K562 (cell line): Measurements from ENCODE around the gene DPH2. TPM values are rescaled to one million over a fixed set of nuclear protein-coding genes. Genes with fewer than 3 reads are reported as not detected.

Experiments
- DPF2 ChIP-seq: fragments of 450-650 bp; IDR thresholded peaks from 2 replicates; pipeline ENCODE4 v1.6.1; 2016
- E4F1 ChIP-seq: fragments of 250-450 bp; sonication (Bioruptor Pico); IDR thresholded peaks from 2 replicates; pipeline ENCODE4 v1.5.0; 2021; ENCODE audit warnings: mild to moderate bottlenecking, borderline replicate concordance
- ETV5 ChIP-seq: sonication (generic); formaldehyde crosslinking; IDR thresholded peaks from 2 replicates; pipeline ENCODE4 v1.4.0; 2020; ENCODE audit warnings: low read depth, mild to moderate bottlenecking, missing genetic modification reagents
- HDGF ChIP-seq: fragments of 450-650 bp; IDR thresholded peaks from 2 replicates; pipeline ENCODE4 v1.6.1; 2016
- HMG20B ChIP-seq: fragments of 250-450 bp; sonication (Bioruptor Pico); IDR thresholded peaks from 2 replicates; pipeline ENCODE4 v1.5.0; 2021; ENCODE audit warnings: mild to moderate bottlenecking
- MTA3 ChIP-seq: fragments of 450-650 bp; formaldehyde crosslinking; IDR thresholded peaks from 2 replicates; pipeline ENCODE4 v1.6.1; 2017; ENCODE audit warnings: mild to moderate bottlenecking, borderline replicate concordance
- PHF8 ChIP-seq: fragments of 200-600 bp; sonication (generic); IDR thresholded peaks from 2 replicates; pipeline ENCODE4 v1.6.1; 2012; ENCODE audit warnings: mixed run types, mild to moderate bottlenecking, inconsistent platforms, low read length, moderate library complexity, borderline replicate concordance
- SMAD1 ChIP-seq: fragments of 150-350 bp; IDR thresholded peaks from 2 replicates; pipeline ENCODE4 v1.6.1; 2014; ENCODE audit warnings: low read length, low read depth; ENCODE audit not compliant: partially characterized antibody
- SRSF1 ChIP-seq: fragments of 200-400 bp; formaldehyde crosslinking; IDR thresholded peaks from 2 replicates; pipeline ENCODE4 v1.6.1; 2017; ENCODE audit warnings: mild to moderate bottlenecking, low read depth, low read length, moderate library complexity
- STAT5A ChIP-seq: IDR thresholded peaks from 2 replicates; pipeline ENCODE4 v1.6.1; 2012; ENCODE audit warnings: low read length, inconsistent platforms, borderline replicate concordance
- TBP ChIP-seq: optimal IDR thresholded peaks from 2 replicates; pipeline ENCODE3; 2011; ENCODE audit warnings: low read depth, low read length, improper control_type of control experiment
- TFAP4 ChIP-seq: sonication (generic); formaldehyde crosslinking; IDR thresholded peaks from 2 replicates; pipeline ENCODE4 v1.8.0; 2022; ENCODE audit warnings: missing genetic modification reagents, mild to moderate bottlenecking, moderate library complexity, borderline replicate concordance
- TRIM24 ChIP-seq, 2 experiments: fragments of 450-650 bp; IDR thresholded peaks; 2 replicates each; pipeline ENCODE4 v1.6.1; 2016
- ZBED1 ChIP-seq: IDR thresholded peaks from 2 replicates; pipeline ENCODE4 v1.6.1; 2014
- polyA plus RNA-seq, 8 experiments: library from polyadenylated mRNA; depleted of rRNA in 4 of 8; stranded (reverse) in 5 of 8; unstranded in 3 of 8; fragments of >200 nt; fragmentation: Nextera tagmentation in 2 of 8; fragmentation: Illumina TruSeq in 1 of 8; extraction: Ambion mirVana in 2 of 8; extraction: Trizol in 1 of 8; gene quantifications; 2 replicates each; pipeline versions ENCODE4 v1.2.1 to v1.2.3, GENCODE V29; 2011 to 2014; ENCODE audit warnings: inconsistent platforms in 1 of 8, missing spikeins in 1 of 8
- total RNA-seq, 7 experiments: library from RNA; depleted of rRNA in 6 of 7; stranded (reverse); fragments of >200 nt in 6 of 7; fragmentation: Illumina TruSeq in 2 of 7; extraction: Trizol in 2 of 7; gene quantifications; 2 replicates each; pipeline versions ENCODE4 v1.2.1 to v1.2.3, GENCODE V29; 2011 to 2021; ENCODE audit warnings: low replicate concordance in 1 of 7

Gene DPH2
- total and polyA plus RNA-seq, 9 of the 15 experiments (the other 6 are each of a cell fraction or from before 2014, with no cell fraction given): 17.9 to 94.1 (median 68.1) TPM

GRCh38 chr1:43980255-43981134, 10.7 kb downstream of the DPH2 start (continued):
- TF ChIP-seq TFAP4 (CRISPR knock-in tag) (peak; percentile 17; the same call in 1 of the 2 replicates), PHF8 (no peak), TBP (no peak), HMG20B (no peak), ZBED1 (no peak), HDGF (peak; percentile 70; the same call in 1 of the 2 replicates), MTA3 (no peak), SRSF1 (no peak), ETV5 (no peak), STAT5A (peak; percentile 10; the same call in 1 of the 2 replicates), DPF2 (0 out of 2 replicates have a peak, but pooled peaks have one; percentile 15), SMAD1 (no peak), TRIM24 (IDR thresholded peaks at IDR 0.05) (0 out of 4 replicates have a peak, but pooled peaks of 1 of the 2 experiments have one; percentile 27), E4F1 (CRISPR knock-in tag) (no peak)
